H9 (cell line): ENCODE results near the gene TLCD3A. TPM values are rescaled to one million over a fixed set of nuclear protein-coding genes. Genes with fewer than 3 reads are reported as not detected.

Experiments used
- DNase-seq: peaks from one replicate; pipeline ENCODE4 v3.0.0-alpha.2; 2017
- H2AFZ ChIP-seq: one replicate; pipeline ENCODE4 v1.6.1; 2013; ENCODE audit warnings: mild to moderate bottlenecking, low read length, control low read depth, moderate library complexity
- H2AK5ac ChIP-seq: 2 replicates; pipeline ENCODE4 v1.6.1; 2013; ENCODE audit warnings: low read length, control low read depth, mixed read lengths; ENCODE audit not compliant: insufficient read length
- H2BK120ac ChIP-seq: one replicate; pipeline ENCODE4 v1.6.1; 2013; ENCODE audit warnings: low read depth, mild to moderate bottlenecking, low read length, control low read depth, inconsistent platforms; ENCODE audit not compliant: poor library complexity, severe bottlenecking
- H2BK12ac ChIP-seq: 2 replicates; pipeline ENCODE4 v1.6.1; 2013; ENCODE audit warnings: low read length, control low read depth, mixed read lengths, low read depth; ENCODE audit not compliant: insufficient read length
- H2BK15ac ChIP-seq: 2 replicates; pipeline ENCODE4 v1.6.1; 2013; ENCODE audit warnings: low read depth, low read length, control low read depth
- H2BK20ac ChIP-seq: one replicate; pipeline ENCODE4 v1.6.1; 2013; ENCODE audit warnings: low read depth, mild to moderate bottlenecking, low read length, control low read depth, inconsistent platforms; ENCODE audit not compliant: poor library complexity, severe bottlenecking
- H2BK5ac ChIP-seq: 2 replicates; pipeline ENCODE4 v1.6.1; 2013; ENCODE audit warnings: low read length, control low read depth, mixed read lengths; ENCODE audit not compliant: insufficient read length
- H3K14ac ChIP-seq: 2 replicates; pipeline ENCODE4 v1.6.1; 2013; ENCODE audit warnings: low read length, control low read depth; ENCODE audit not compliant: insufficient read depth
- H3K18ac ChIP-seq: 2 replicates; pipeline ENCODE4 v1.6.1; 2013; ENCODE audit warnings: low read depth, mild to moderate bottlenecking, mixed read lengths, low read length, control low read depth; ENCODE audit not compliant: insufficient read length
- H3K23ac ChIP-seq: 2 replicates; pipeline ENCODE4 v1.6.1; 2013; ENCODE audit warnings: low read length, control low read depth, mixed read lengths, low read depth; ENCODE audit not compliant: insufficient read length
- H3K23me2 ChIP-seq: 2 replicates; pipeline ENCODE4 v1.6.1; 2013; ENCODE audit warnings: low read depth, mild to moderate bottlenecking, mixed read lengths, low read length, control low read depth; ENCODE audit not compliant: insufficient read length, poor library complexity, severe bottlenecking
- H3K27ac ChIP-seq: 2 replicates; pipeline ENCODE4 v1.5.1; 2013; ENCODE audit warnings: low read length, control low read depth, mixed read lengths, low read depth; ENCODE audit not compliant: insufficient read length
- H3K27me3 ChIP-seq: 2 replicates; pipeline ENCODE4 v1.6.1; 2013; ENCODE audit warnings: low read length, control low read depth, inconsistent platforms; ENCODE audit not compliant: insufficient read depth
- H3K4ac ChIP-seq: 2 replicates; pipeline ENCODE4 v1.6.1; 2013; ENCODE audit warnings: low read depth, mild to moderate bottlenecking, control low read depth, inconsistent platforms, low read length, moderate library complexity
- H3K4me1 ChIP-seq: 2 replicates; pipeline ENCODE4 v1.6.1; 2013; ENCODE audit warnings: low read length, control low read depth, inconsistent platforms; ENCODE audit not compliant: insufficient read depth
- H3K4me2 ChIP-seq: 2 replicates; pipeline ENCODE4 v1.6.1; 2013; ENCODE audit warnings: low read length, control low read depth, mixed read lengths; ENCODE audit not compliant: insufficient read length, insufficient read depth
- H3K56ac ChIP-seq: 2 replicates; pipeline ENCODE4 v1.6.1; 2013; ENCODE audit warnings: low read depth, mild to moderate bottlenecking, mixed read lengths, low read length, control low read depth; ENCODE audit not compliant: insufficient read length
- H3K79me1 ChIP-seq: 2 replicates; pipeline ENCODE4 v1.6.1; 2013; ENCODE audit warnings: low read depth, mild to moderate bottlenecking, moderate library complexity, low read length, control low read depth, inconsistent platforms; ENCODE audit not compliant: insufficient read depth, poor library complexity, severe bottlenecking
- H3K79me2 ChIP-seq: 2 replicates; pipeline ENCODE4 v1.6.1; 2013; ENCODE audit warnings: low read length, control low read depth, inconsistent platforms; ENCODE audit not compliant: insufficient read depth
- H3K9ac ChIP-seq: 2 replicates; pipeline ENCODE4 v1.6.1; 2013; ENCODE audit warnings: low read length, control low read depth, mixed read lengths; ENCODE audit not compliant: insufficient read length; ENCODE audit errors: extremely low read depth
- H3K9me3 ChIP-seq: one replicate; pipeline ENCODE4 v1.6.1; 2013; ENCODE audit warnings: low read depth, low read length, inconsistent platforms; ENCODE audit not compliant: control insufficient read depth
- H3T11ph ChIP-seq: one replicate; pipeline ENCODE4 v1.6.1; 2013; ENCODE audit warnings: mild to moderate bottlenecking, low read length, control low read depth, inconsistent platforms
- H4K20me1 ChIP-seq: one replicate; pipeline ENCODE4 v1.6.1; 2013; ENCODE audit not compliant: control insufficient read depth, insufficient read length, insufficient read depth
- H4K5ac ChIP-seq: 2 replicates; pipeline ENCODE4 v1.6.1; 2013; ENCODE audit warnings: low read depth, mild to moderate bottlenecking, mixed read lengths, low read length, control low read depth; ENCODE audit not compliant: insufficient read length
- H4K8ac ChIP-seq: replicated peaks from 2 replicates; pipeline ENCODE4 v1.6.1; 2013; ENCODE audit warnings: low read length, control low read depth, mixed read lengths, low read depth; ENCODE audit not compliant: insufficient read length
- H4K91ac ChIP-seq: 2 replicates; pipeline ENCODE4 v1.6.1; 2013; ENCODE audit warnings: low read depth, mild to moderate bottlenecking, moderate library complexity, mixed read lengths, low read length, control low read depth; ENCODE audit not compliant: insufficient read length
- H3K27ac Mint-ChIP-seq, 3 experiments: 2 replicates in 2 of 3; 3 replicates in 1 of 3; pipeline ENCODE4 v1.8.0; 2020 to 2021; ENCODE audit warnings: mixed read lengths in 3 of 3, mild to moderate bottlenecking in 1 of 3, moderate library complexity in 1 of 3
- H3K27me3 Mint-ChIP-seq: 2 replicates; pipeline ENCODE4 v1.8.0; 2021; ENCODE audit warnings: low read depth, mild to moderate bottlenecking, moderate library complexity, mixed read lengths
- H3K36me3 Mint-ChIP-seq, 3 experiments: 2 replicates in 2 of 3; 3 replicates in 1 of 3; pipeline ENCODE4 v1.8.0; 2020 to 2021; ENCODE audit warnings: low read depth in 3 of 3, mixed read lengths in 3 of 3; ENCODE audit not compliant: insufficient read depth in 1 of 3
- H3K4me1 Mint-ChIP-seq, 2 experiments: 2 replicates each; pipeline ENCODE4 v1.8.0; 2020; ENCODE audit warnings: mixed read lengths in 2 of 2
- H3K4me3 Mint-ChIP-seq, 2 experiments: 2 replicates in 1 of 2; 3 replicates in 1 of 2; pipeline ENCODE4 v1.8.0; 2020 to 2021; ENCODE audit warnings: mild to moderate bottlenecking in 2 of 2, mixed read lengths in 2 of 2, moderate library complexity in 1 of 2
- H3K9me3 Mint-ChIP-seq, 2 experiments: 2 replicates in 1 of 2; 3 replicates in 1 of 2; pipeline ENCODE4 v1.8.0; 2020; ENCODE audit warnings: mild to moderate bottlenecking in 2 of 2, mixed read lengths in 2 of 2, moderate library complexity in 1 of 2
- WGBS: extraction: QIAGEN DNeasy Blood & Tissue Kit; methylation state at CpG from one replicate; pipeline ENCODE4 v1.1.7; 2013; ENCODE audit warnings: missing lambda C conversion rate, low lambda C conversion rate, mixed read lengths; ENCODE audit not compliant: insufficient read length; ENCODE audit errors: extremely low coverage; 5-methylcytosine and 5-hydroxymethylcytosine counted together
- long read RNA-seq: library from polyadenylated mRNA; unstranded; transcript quantifications from one replicate; pipeline ENCODE4 v2.0.0, GENCODE V29; 2020
- total RNA-seq: library from RNA; stranded (reverse); gene quantifications from 2 replicates; pipeline ENCODE4 v1.2.1, GENCODE V29; 2021
- TF ChIP-seq, protein P1 (sequence below): fragments of 200-600 bp; sonication (generic); conservative IDR thresholded peaks from 3 replicates; pipeline ENCODE4 v1.8.0; 2021; ENCODE audit warnings: antibody characterized with exemption, mild to moderate bottlenecking

The TLCD3A gene
- 27.3 and 29.6 TPM in 2 replicates for total RNA-seq
- long read RNA-seq, transcript FAM57A-201 (4 exons, 2,013 nt), result minor isoform, 5 of 65 reads
- long read RNA-seq, transcript FAM57A-202 (5 exons, 2,412 nt), result major isoform, 35 of 65 reads
- long read RNA-seq, partial matches to known transcripts, result 6 of 65 reads
- long read RNA-seq, other reads (novel, unspliced or antisense), result 13 of 65 reads

DNA sequence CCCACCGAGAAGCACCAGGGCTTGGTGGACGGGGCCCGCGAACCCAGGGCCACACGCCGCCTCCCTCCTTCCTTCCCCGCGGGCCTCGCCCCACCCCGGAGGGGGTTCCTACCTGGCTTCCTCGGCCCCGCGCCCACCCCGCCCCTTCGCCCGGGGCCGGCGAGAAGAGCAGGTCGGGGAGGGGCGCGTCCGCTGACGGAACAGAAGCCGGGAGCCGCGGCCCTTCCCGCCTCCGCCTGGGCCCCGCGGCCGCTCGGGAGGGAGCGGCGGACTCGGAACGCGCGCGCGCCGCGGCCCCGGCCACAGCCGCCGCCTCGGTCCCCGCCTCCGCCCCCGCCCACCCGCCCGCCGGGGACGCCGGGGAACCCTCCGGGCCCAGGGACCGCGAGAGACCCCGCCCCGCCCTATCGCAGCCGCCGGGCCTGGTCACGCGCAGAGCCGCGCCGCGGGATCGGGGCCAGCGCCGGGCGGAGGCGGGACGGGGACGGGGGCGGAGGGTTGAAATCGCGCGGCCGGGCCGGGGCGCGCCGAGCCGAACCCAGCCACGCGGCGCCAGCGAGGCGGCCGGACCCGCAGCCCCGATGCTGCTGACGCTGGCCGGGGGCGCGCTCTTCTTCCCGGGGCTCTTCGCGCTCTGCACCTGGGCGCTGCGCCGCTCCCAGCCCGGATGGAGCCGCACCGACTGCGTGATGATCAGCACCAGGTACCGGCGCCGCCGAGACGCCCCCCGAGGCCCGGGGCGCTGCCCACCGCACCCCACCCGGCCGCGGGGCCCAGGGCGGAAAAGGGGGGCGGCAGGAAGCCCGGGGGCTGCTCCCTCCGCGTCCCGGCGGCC lies at the start of gene TLCD3A:
Gene TLCD3A, plus strand, starts transcription at position 530 of the 835 bp plus-strand sequence. Its CDS starts 52 bp downstream, at position 582.
- Histone ChIP-seq H3K79me1 (no peaks in the 10 kb centered on the region), H2BK120ac (no peak within 1 kb of the TSS), H3T11ph (no peak within 1 kb of the TSS), H2BK5ac (no peak within 1 kb of the TSS), H4K5ac (no peak within 1 kb of the TSS), H2AFZ (no peak within 1 kb of the TSS), H3K14ac (peak within 1 kb of the TSS; percentile 73), H2AK5ac (no peak within 1 kb of the TSS), H3K4me1 (no peaks in the 10 kb centered on the region), H2BK15ac (no peak within 1 kb of the TSS; the same call in 1 of the 2 replicates), H3K9ac (peak within 1 kb of the TSS; percentile 57), H3K18ac (peak within 1 kb of the TSS; percentile 82), H3K23ac (no peak within 1 kb of the TSS), H3K23me2 (peaks cover 6% of the 10 kb centered on the region), H3K4me2 (peak within 1 kb of the TSS; percentile 87), H4K91ac (no peak within 1 kb of the TSS), H3K27ac (no peak within 1 kb of the TSS), H4K8ac (no peak within 1 kb of the TSS), H2BK12ac (no peak within 1 kb of the TSS), H3K79me2 (no peaks in the 10 kb centered on the region), H3K4ac (no peak within 1 kb of the TSS), H3K56ac (no peak within 1 kb of the TSS), H3K9me3 (no peaks in the 10 kb centered on the region), H2BK20ac (no peak within 1 kb of the TSS), H4K20me1 (no peaks in the 10 kb centered on the region), H3K27me3 (no peaks in the 10 kb centered on the region)
- Mint-ChIP-seq H3K4me3 (peak within 1 kb of the TSS; percentile 89 to 94), H3K36me3 (peaks cover 21 to 38% (median 30%) of the 10 kb centered on the region in 3 experiments), H3K9me3 (no peaks in the 10 kb centered on the region), H3K27me3 (peaks cover 7% of the 10 kb centered on the region), H3K27ac (peak within 1 kb of the TSS in 2 of 3 experiments; percentile 22 to 52; a peak in 3 of 7 replicates), H3K4me1 (peaks cover 8 to 23% of the 10 kb centered on the region in 2 experiments)
- TF ChIP-seq, protein P1, sequence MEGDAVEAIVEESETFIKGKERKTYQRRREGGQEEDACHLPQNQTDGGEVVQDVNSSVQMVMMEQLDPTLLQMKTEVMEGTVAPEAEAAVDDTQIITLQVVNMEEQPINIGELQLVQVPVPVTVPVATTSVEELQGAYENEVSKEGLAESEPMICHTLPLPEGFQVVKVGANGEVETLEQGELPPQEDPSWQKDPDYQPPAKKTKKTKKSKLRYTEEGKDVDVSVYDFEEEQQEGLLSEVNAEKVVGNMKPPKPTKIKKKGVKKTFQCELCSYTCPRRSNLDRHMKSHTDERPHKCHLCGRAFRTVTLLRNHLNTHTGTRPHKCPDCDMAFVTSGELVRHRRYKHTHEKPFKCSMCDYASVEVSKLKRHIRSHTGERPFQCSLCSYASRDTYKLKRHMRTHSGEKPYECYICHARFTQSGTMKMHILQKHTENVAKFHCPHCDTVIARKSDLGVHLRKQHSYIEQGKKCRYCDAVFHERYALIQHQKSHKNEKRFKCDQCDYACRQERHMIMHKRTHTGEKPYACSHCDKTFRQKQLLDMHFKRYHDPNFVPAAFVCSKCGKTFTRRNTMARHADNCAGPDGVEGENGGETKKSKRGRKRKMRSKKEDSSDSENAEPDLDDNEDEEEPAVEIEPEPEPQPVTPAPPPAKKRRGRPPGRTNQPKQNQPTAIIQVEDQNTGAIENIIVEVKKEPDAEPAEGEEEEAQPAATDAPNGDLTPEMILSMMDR, result no peak
- WGBS, result no CpG with 5 or more reads among the region's 126 CpGs
- peak; percentile 67 for DNase-seq
